Large intestine (tissue), 3 donors: ENCODE data around the gene COL18A1. TPM values are rescaled to one million over a fixed set of nuclear protein-coding genes. Genes with fewer than 3 reads are reported as not detected.
"Not testable (repeated sequence)": the region's sequence is repeated elsewhere in the genome, so short reads cannot be mapped to it uniquely, and the experiment has no call there.

Experiments
- DNase-seq, 2 donors: peaks; one replicate each; pipeline versions ENCODE4 v3.0.0 to v3.0.0-alpha.2; 2013
- H3K27ac ChIP-seq: one replicate; pipeline ENCODE4 v1.5.1; 2013; ENCODE audit warnings: low read length
- H3K27me3 ChIP-seq: 2 replicates; pipeline ENCODE4 v1.6.1; 2013; ENCODE audit warnings: low read length; ENCODE audit not compliant: control insufficient read depth, insufficient read depth
- H3K36me3 ChIP-seq: 2 replicates; pipeline ENCODE4 v1.6.1; 2013; ENCODE audit warnings: low read length; ENCODE audit not compliant: control insufficient read depth, insufficient read depth
- H3K4me1 ChIP-seq: one replicate; pipeline ENCODE4 v1.6.1; 2013; ENCODE audit warnings: low read length; ENCODE audit not compliant: control insufficient read depth, insufficient read depth
- H3K4me3 ChIP-seq: one replicate; pipeline ENCODE4 v1.5.1; 2013; ENCODE audit warnings: low read length
- H3K9me3 ChIP-seq: one replicate; pipeline ENCODE4 v1.6.1; 2013; ENCODE audit warnings: mild to moderate bottlenecking, low read depth, low read length, moderate library complexity; ENCODE audit not compliant: control insufficient read depth
- WGBS: methylation state at CpG from one replicate; pipeline ENCODE4 v1.1.5; 2013; ENCODE audit warnings: low lambda C conversion rate; ENCODE audit not compliant: insufficient coverage; 5-methylcytosine and 5-hydroxymethylcytosine counted together
- polyA plus RNA-seq: library from polyadenylated mRNA; unstranded; fragments of 120-200 nt; gene quantifications from one replicate; pipeline ENCODE4 v1.2.1, GENCODE V29; 2013

Gene COL18A1
- polyA plus RNA-seq, 1 donor, result 44.4 TPM

DNA sequence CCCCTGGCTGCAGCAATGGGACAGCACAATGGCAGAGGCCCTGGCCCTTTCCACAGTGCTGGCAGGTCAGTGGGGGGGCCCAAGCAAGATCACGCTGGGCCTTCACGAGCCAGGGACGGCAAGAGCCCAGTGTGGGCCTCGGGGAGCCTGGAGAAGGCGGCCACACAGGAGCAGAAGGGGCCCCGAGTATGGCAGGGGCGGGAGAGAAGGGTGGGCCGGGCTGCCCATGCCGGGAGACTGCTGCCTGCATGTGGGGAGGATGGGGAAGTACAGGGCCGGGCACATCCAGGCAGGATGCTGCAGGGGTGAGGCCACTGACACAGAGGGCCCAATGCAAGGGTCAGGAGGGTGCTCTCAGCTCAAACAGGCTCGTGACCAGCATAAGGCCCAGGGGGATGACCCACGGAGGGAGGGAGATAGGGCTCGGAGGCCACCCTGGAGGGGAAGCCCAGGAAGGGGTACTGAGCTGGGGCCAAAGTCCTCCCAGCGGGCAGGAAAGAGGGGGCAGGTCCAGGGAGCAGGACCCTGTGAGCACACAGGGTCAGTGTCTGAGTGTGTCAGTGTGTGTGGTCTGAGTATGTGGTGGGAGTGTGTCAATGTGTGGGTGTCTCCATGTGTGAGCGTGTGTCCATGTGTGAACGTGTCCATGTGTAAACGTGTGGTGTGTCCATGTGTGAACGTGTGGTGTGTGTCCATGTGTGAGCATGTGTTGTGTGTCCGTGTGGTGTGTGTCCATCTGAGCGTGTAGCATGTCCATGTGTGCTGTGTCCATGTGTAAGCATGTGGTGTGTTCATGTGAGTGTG, 124.2 kb downstream of the COL18A1 start:
- WGBS, result 100% methylated on average over 1 of the region's 20 CpGs
- no peak overlapping the region for H3K4me3 ChIP-seq
- peaks cover 44% of the 10 kb centered on the region for H3K36me3 ChIP-seq
- H3K27ac ChIP-seq, result no peak overlapping the region
- H3K4me1 ChIP-seq, result peaks cover 24% of the 10 kb centered on the region
- H3K27me3 ChIP-seq, result no peaks in the 10 kb centered on the region
- DNase-seq, result peak; percentile 46 to 57
- H3K9me3 ChIP-seq, result peaks cover 11% of the 10 kb centered on the region

- WGBS, result no CpG with 5 or more reads among the region's 11 CpGs
- Histone ChIP-seq H3K27ac (no peak overlapping the region), H3K4me1 (peaks cover 28% of the 10 kb centered on the region), H3K36me3 (peaks cover 47% of the 10 kb centered on the region), H3K4me3 (no peak overlapping the region), H3K9me3 (peaks cover 11% of the 10 kb centered on the region), H3K27me3 (no peaks in the 10 kb centered on the region)
- DNase-seq, result no peak
These were observed 124.9 kb downstream of the COL18A1 start for GRCh38 chr21:45529785-45530422.

DNA sequence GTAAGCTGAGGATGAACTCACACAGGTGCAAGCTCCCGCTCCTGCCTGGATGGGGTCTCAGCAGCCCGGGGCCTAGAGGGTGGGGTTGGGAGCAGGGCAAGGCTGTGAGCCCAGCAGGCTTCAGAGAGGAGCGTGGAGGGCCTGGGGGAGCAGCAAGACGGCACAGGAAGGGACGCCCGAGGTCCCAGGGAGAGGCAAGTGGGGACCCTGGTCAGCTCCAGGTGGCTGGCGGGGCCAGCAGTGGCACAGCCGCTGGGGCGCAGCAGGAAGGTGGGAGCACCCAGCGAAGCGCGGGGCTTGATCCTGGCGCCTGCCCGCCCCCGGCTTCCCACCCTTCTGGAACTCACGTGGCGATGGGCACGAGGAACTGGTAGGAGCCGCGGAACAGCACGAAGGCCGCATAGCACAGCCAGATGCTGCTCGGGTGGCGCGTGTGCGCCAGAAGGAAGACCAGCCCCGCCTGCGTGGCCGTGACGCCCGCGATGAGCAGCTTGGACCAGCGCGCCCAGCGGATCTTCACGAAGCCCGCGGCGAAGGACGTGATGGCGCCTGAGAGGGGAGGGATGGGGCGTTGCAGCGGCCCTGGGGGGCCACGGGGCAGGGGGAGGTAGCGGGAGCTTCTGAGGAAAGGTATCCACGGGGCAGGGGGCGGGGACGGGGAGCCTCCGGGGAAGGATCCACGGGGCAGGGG, 125.6 kb downstream of the COL18A1 start:
- H3K9me3 ChIP-seq, result peaks cover 14% of the 10 kb centered on the region
- H3K27ac ChIP-seq, result no peak overlapping the region
- DNase-seq, result no peak
- no peak overlapping the region for H3K4me3 ChIP-seq
- H3K27me3 ChIP-seq, result no peaks in the 10 kb centered on the region
- peaks cover 42% of the 10 kb centered on the region for H3K36me3 ChIP-seq
- WGBS, result no CpG with 5 or more reads among the region's 50 CpGs
- peaks cover 28% of the 10 kb centered on the region for H3K4me1 ChIP-seq

- not testable (repeated sequence) for DNase-seq, H3K27ac ChIP-seq, H3K4me3 ChIP-seq, H3K27me3 ChIP-seq
- H3K9me3 ChIP-seq, result peaks cover 18% of the 10 kb centered on the region
- peaks cover 40% of the 10 kb centered on the region for H3K36me3 ChIP-seq
- no CpG with 5 or more reads among the region's 17 CpGs for WGBS
- peaks cover 28% of the 10 kb centered on the region for H3K4me1 ChIP-seq
These were observed 126.1 kb downstream of the COL18A1 start for GRCh38 chr21:45531114-45531392.

- Histone ChIP-seq H3K4me3 (no peak overlapping the region), H3K27me3 (no peaks in the 10 kb centered on the region), H3K4me1 (peaks cover 28% of the 10 kb centered on the region), H3K9me3 (peaks cover 21% of the 10 kb centered on the region), H3K36me3 (peaks cover 38% of the 10 kb centered on the region), H3K27ac (no peak overlapping the region)
- WGBS, result 100% methylated on average over 1 of the region's 76 CpGs
- DNase-seq, result no peak
These were observed 126.6 kb downstream of the COL18A1 start for GRCh38 chr21:45531393-45532215.

DNA sequence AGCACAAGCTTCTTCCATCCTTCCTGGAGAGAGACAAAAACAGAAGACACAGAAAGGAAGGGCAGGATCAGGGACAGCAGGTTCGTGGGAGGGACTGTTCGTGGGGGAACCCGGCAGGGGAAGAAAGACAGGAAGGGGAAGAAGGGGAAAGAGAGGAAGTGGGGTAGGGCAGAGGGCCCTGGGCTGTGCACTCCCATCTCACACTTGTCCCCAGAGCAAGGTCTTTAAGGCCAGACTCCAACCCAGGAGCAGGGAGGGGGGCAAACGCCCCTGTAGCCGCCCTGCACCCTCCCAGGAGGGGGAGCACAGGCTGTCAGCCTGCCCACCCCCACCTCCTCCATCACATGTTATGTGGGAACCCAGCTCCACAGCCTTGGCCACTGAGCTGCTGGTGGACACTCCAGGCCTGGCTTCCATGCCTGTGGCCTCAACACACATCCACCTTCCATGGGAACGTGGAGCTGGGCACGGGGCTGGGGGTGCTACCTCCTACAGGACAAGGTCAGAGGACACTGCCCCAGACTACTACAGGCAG, 127.9 kb downstream of the COL18A1 start:
- no peak overlapping the region for H3K4me3 ChIP-seq
- peaks cover 28% of the 10 kb centered on the region for H3K4me1 ChIP-seq
- H3K27me3 ChIP-seq, result no peaks in the 10 kb centered on the region
- H3K27ac ChIP-seq, result no peak overlapping the region
- H3K36me3 ChIP-seq, result peaks cover 34% of the 10 kb centered on the region
- no peak for DNase-seq
- 63% methylated on average over 2 of the region's 7 CpGs for WGBS
- H3K9me3 ChIP-seq, result peaks cover 23% of the 10 kb centered on the region

DNA sequence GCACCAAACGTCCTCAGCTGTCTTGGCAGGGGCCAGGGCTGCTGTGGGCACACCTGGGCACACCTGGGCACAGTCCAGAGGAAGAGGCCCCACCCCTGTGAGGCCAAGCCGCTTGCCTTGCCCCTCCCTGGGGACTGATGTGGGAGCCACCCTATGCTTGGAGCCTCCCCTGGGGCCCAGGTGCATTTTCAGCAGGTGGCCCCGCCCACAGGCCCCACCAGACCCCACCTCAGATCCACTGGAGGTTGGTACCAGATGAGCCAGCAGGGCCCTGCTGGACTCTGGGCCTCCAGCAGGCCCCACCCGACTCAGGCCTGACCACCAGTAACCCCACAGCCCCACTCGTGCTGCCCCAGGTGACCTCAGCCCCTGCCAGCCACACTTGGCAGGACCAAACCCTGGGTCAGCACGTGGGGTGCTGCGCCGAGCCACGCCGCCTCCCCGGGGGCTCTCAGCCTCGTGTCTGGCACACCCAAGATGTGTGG, 128.4 kb downstream of the COL18A1 start:
- Histone ChIP-seq H3K4me1 (peaks cover 30% of the 10 kb centered on the region), H3K27me3 (no peaks in the 10 kb centered on the region), H3K4me3 (no peak overlapping the region), H3K36me3 (peaks cover 31% of the 10 kb centered on the region), H3K27ac (no peak overlapping the region), H3K9me3 (peaks cover 26% of the 10 kb centered on the region)
- peak; percentile 52 to 54 for DNase-seq
- WGBS, result no CpG with 5 or more reads among the region's 12 CpGs

GRCh38 chr21:45533846-45534635, 129.1 kb downstream of the COL18A1 start:
- peaks cover 35% of the 10 kb centered on the region for H3K4me1 ChIP-seq
- peaks cover 30% of the 10 kb centered on the region for H3K9me3 ChIP-seq
- DNase-seq, result no peak
- no peak overlapping the region for H3K4me3 ChIP-seq
- no peaks in the 10 kb centered on the region for H3K27me3 ChIP-seq
- H3K27ac ChIP-seq, result no peak overlapping the region
- peaks cover 30% of the 10 kb centered on the region for H3K36me3 ChIP-seq
- no CpG with 5 or more reads among the region's 20 CpGs for WGBS

DNA sequence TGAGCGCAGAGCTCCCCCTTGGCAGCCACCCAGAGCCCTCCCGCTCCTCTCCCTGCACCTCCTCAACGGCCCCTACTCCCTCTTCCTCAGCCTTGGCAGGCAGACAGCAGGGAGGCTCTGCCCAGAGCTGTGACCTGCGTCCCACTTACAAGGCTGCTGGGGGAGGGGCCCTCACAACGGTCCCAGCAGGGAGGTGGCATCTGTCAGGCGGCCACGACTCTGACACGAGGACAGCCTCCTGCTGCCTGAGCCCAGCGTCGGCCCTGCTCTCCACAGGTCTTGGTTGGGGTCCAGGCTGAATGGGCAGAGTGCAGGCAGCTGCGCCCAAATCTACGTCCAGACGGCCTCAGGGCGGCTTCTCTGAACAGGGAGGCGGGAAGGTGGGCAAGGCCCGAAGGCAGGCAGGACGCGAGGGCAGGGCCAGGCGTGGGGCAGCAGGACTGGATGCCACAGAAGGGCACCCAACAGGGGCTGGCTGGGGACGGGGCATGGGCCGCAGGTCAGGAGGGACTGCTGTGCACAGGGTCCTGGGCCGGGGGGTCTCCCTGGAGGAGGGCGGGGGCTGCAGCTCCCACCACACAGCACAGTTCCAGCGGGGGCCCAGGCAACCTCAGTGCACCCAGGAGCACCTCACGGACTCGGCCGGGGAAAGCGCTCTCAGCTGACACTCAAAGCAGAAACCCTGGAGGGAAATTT, 129.8 kb downstream of the COL18A1 start:
- H3K27ac ChIP-seq, result peak overlapping the region; percentile 28
- H3K4me3 ChIP-seq, result no peak overlapping the region
- no peaks in the 10 kb centered on the region for H3K27me3 ChIP-seq
- peaks cover 30% of the 10 kb centered on the region for H3K9me3 ChIP-seq
- peak in 1 of 2 donors; percentile 44 for DNase-seq
- H3K36me3 ChIP-seq, result peaks cover 23% of the 10 kb centered on the region
- WGBS, result no CpG with 5 or more reads among the region's 28 CpGs
- H3K4me1 ChIP-seq, result peaks cover 38% of the 10 kb centered on the region
